ENCODE measurements around the gene RELB.
"Not testable (repeated sequence)": the region's sequence is repeated elsewhere in the genome, so short reads cannot be mapped to it uniquely, and the experiment has no call there.

RELB gene, protein sequence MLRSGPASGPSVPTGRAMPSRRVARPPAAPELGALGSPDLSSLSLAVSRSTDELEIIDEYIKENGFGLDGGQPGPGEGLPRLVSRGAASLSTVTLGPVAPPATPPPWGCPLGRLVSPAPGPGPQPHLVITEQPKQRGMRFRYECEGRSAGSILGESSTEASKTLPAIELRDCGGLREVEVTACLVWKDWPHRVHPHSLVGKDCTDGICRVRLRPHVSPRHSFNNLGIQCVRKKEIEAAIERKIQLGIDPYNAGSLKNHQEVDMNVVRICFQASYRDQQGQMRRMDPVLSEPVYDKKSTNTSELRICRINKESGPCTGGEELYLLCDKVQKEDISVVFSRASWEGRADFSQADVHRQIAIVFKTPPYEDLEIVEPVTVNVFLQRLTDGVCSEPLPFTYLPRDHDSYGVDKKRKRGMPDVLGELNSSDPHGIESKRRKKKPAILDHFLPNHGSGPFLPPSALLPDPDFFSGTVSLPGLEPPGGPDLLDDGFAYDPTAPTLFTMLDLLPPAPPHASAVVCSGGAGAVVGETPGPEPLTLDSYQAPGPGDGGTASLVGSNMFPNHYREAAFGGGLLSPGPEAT
- total RNA-seq: 101 reads per million, percentile 83 among the genes with 10 or more reads in this experiment

DNA sequence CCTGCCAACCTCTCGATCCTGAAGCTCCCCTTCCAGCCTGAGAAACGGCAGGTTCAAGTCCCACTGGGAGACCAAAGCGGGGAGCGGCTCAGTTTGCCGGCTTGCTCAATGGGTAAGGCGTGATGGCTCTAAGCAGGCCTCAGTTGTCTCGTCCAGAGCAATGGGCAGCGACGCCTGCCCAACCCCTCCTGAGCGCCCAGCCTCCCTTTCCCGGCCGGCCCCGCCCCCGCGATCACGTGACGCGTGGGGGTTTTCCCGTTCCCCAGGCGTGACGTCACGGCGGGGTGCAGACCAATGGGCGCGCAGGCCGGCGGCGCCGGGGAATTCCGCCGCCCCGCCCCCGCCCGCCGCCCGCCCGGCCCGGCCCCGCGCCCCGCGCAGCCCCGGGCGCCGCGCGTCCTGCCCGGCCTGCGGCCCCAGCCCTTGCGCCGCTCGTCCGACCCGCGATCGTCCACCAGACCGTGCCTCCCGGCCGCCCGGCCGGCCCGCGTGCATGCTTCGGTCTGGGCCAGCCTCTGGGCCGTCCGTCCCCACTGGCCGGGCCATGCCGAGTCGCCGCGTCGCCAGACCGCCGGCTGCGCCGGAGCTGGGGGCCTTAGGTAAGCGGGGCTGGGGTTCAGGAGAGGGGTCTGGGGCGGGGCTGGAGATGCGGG is at the start of gene RELB:
TSS of gene RELB (plus strand) at position 378 of the 653 bp plus-strand sequence. CDS start at position 494, 116 bp downstream.
- peak; percentile 96 for DNase-seq

GRCh38 chr19:44954278-44954648 is 47.0 kb upstream of the RELB start:
- no peak for DNase-seq

DNA sequence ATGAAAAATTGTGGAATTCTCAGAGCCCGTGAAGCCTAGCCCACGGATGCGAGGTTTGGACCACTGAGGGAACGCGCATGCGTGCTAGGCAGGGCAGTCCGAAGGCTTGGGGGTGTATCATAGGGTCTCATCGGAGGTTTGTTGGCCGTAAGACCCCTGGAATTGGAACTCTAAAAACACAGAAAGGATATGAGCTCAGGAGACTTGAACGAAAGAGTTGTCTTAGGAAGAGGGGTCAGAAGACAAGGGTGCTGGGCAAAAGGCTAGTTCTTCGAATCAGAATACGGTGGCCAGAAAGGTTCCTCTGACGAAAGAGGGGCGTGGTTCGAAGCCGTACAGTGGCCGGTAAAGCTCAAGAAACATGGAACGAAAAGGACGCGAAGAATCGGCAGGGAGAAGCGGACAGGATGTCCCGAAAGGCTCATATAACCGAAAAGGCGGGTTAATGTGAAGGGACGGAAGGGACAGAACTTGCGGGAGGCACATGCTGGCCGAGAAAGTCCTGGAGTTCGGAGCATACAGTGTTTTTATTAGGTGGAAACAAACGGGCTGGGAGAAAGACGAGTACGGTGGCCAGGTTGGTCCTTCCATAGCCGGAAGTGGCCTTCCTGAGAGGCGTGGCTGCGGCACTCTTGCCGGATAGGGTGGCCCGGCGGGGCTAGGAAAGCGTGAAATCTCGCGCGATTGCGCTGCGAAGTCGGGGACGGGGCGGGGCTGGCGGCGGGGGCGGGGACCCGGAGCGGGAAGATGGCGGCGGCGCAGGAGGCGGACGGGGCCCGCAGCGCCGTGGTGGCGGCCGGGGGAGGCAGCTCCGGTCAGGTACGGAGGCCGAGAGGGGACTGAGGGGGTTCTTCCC is 46.4 kb upstream of the RELB start, which contains the start of gene CLPTM1:
TSS of gene CLPTM1 (plus strand) at position 732 of the 856 bp plus-strand sequence. CDS start at position 748, 16 bp downstream.
- DNase-seq: peak; percentile 96

DNA sequence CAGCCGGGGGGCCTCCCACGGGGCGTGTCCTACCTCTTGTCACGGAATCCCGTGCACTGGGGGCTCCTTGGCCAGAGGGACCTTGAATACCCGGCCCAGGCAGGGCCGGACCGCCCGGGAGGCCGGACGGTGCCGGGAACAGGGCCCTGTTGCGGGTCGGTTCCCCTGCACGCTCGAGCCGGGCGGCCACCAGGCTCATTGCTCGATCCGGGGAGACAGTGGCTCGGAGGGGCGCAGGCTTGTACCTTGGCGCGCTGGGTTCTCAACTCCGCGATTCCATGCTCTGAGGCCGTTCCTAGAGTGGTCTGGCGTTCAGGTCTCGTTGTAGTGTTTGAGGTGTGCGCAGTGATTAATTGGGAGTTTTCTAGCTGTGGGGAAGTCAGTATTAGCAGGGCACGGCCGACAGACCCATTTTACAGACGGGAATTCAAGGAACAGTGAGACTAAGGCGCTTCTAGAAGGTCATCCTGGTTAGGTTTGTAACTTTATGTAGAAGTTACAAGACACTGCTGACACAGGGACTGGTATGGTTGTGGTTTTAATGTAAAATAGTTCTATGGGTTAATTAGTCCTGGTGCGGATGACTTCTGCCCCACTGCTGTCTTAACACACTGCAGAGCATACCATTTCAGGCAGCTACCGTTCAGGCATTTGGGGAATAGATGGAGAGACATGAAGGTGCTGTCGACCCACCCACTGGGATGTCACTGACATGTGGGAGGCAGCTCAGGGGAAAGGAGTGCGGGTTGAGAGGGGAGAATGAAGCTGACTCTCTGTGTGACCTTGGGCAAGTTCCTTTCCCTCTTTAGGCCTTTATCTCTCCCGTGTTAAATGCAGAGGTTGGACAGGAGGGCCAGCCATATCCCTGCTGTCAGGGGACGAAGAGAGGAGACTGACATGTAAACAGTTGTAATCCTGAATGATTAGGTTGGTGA is 45.5 kb upstream of the RELB start:
- DNase-seq: no peak

- DNase-seq: no peak
These were observed 43.7 kb upstream of the RELB start for GRCh38 chr19:44957526-44957925.

DNA sequence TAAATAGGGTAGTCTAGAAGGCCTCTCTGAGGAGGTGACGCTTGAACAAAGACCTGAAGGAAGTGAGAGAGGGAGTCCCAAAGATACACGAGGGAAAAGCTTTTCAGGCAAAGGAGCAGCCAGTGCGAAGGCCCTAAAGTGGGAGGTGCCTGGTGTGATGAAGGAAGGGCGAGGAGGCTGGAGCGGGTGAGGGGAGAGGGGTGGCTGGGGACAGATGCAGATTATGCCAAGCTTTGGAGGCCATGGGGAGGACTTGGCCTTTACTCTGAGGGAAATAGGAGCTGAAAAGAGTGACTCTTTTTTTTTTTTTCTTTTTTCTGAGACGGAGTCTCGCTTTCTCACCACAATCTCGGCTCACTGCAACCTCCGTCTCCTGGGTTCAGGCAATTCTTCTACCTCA is 43.2 kb upstream of the RELB start:
- no peak for DNase-seq

DNA sequence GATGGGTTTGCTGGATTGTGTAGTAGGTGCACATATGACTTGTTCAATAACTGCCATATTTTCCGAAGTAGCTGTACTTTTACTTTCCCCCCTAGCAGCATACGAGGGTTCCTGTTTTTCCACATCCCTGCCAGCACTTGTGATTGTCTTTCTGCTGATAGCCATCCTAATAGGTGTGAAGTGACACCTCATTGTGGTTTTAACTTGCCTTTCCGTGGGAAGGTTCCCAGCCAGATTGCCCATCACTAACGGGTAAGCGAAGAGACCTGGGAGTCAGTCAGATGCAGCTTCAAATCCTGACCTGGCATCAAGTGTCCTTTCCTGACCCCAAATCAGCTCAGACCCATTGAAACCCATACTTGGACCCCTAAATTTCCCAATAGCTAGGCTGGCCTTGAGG is 41.6 kb upstream of the RELB start:
- no peak for DNase-seq

DNA sequence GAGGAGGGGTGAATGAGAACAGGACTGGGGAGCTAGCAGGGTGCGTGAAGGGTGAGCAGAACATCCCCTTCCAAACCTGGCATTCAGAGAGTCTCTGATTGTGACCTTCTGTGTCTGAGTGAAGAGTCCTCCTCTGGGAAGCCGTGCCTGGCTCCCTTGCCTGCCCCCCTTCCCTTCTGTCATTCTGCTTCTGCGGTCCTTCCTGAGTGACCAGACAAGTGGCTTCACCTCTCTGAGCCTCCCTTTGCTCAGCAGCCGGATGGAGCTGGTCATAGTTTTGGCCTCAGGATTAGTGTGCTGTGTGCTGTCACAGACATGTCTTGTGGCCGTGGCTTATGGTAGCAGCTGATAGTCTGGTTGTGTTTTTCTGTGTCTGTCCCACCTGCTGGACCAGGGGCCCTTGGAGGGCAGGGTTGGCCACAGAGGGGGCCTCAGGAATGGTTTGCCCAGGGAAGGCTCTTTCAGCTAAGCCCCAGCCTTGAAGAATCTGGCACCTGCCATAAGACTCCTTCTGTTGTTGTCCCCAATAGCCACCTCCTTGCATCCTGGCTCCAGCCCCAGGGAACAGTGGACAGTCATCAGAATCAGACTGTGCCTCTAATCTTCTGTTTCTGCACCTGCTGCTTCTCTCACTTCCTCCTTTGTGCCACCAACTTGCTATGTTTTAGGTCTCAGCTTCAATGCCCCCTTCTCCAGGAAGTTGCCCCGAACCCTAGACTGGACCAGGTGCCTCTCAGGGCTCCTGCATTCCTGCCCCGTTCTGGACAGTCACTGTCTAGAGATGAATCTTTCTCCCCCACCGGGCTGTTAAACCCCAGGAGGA is 40.1 kb upstream of the RELB start:
- DNase-seq: no peak

GRCh38 chr19:44961821-44962220 is 39.4 kb upstream of the RELB start:
- no peak for DNase-seq

GRCh38 chr19:44968118-44968517 is 33.1 kb upstream of the RELB start:
- no peak for DNase-seq

DNA sequence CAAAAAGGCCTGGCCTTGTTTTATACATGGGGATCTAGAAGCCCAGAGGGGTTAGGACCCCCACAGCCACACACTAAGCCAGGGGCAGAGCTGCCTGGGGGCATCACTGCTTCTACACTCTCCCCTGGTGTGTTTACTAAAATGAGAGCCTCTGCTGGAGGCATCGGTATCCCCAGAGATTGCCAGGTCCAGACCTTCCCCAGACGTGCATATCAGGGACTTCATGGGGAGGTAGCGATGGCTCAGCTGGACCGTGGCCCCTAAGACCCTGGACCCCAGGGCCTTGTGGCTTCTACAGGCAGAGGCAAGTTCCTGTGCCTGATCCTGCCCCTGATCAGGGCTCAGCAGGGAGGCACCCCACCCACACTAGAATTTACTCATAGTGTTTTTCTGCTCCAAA is 32.6 kb upstream of the RELB start:
- DNase-seq: no peak

- DNase-seq: no peak
These were observed 31.8 kb upstream of the RELB start for GRCh38 chr19:44969437-44969836.

DNA sequence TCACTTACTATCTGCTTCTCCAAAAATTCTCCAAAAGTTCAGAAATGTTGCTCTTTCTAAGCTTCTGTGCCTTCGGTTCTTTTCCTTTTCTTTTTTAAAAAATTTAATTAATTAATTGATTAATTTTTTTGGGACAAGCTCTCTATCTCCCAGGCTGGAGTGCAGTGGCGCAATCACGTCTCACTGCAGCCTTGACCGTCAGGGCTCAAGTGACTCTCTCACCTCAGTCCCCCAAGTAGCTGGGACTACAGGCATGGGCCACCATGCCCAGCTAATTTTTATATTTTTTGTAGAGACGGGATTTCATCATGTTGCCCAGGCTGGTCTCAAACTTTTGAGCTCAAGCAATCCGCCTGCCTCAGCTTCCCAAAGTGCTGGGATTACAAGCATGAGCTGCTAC is 29.8 kb upstream of the RELB start:
- DNase-seq: not testable (repeated sequence)

GRCh38 chr19:44972802-44973201 is 28.5 kb upstream of the RELB start:
- no peak for DNase-seq

DNA sequence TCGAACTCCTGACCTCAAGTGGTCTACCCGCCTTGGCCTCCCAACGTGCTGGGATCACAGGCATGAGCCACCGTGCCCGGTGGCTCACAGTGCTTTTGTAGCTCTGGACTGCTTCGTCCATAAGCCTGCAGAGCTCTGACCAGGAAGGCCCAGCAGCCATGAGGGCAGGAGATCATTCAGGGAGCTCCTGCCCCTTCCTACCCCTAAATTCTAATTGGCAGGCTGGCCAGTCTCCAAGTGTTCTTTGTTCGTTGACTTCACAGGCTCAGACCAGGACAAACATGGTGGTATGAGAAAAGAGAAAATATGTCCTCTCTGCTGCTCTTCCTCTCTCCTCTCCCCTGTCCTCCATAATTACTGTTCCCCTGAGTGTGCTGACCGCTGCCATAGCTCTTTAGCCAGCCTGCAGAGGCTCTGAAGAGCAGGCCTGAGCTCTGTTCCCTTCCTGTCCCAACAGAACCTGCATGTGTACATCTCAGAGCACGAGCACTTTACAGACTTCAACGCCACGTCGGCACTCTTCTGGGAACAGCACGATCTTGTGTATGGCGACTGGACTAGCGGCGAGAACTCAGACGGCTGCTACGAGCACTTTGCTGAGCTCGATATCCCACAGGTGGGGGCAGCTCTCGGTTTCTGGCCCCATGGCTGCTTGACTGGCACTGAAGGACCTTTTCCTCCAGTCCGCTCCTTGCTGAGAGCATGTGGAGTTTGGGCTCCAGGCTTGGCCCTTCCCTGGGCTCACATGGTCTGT is 27.1 kb upstream of the RELB start:
- no peak for DNase-seq

DNA sequence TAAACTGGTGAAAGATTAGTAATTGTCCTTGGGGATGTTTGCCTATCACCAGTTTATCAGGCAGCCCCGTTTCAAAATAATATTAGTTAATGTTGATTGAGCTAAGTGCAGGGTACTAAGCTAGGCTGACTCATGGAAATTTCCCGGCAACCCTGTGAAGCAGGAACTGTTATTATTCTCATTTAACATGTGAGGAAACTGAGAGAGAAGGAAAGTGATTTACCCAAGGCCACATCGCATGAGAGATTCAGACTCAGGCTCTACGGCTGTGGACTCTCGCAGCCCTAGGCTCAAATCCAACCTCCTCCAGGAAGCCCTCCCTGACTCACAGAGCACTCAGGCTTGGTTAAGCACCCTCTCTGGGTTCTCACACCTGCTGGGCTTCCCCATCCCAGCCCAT is 26.4 kb upstream of the RELB start:
- no peak for DNase-seq

DNA sequence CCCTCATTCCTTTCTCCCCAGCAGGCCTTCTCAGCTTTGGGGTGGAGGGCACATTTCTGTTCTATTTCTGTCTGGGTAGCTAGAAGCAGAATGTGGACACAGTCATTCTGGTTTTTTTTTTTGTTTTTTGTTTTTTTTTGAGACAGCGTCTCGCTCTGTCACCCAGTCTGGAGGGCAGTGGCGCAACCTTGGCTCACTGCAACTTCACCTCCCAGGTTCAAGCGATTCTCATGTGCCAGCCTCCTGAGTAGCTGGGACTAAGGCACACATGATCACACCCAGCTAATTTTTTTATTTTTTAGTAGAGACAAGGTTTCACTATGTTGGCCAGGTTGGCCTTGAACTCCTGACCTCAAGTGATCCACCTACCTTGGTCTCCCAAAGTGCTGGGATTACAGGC is 25.8 kb upstream of the RELB start:
- no peak for DNase-seq

GRCh38 chr19:44984005-44984404 is 17.3 kb upstream of the RELB start:
- DNase-seq: no peak

DNA sequence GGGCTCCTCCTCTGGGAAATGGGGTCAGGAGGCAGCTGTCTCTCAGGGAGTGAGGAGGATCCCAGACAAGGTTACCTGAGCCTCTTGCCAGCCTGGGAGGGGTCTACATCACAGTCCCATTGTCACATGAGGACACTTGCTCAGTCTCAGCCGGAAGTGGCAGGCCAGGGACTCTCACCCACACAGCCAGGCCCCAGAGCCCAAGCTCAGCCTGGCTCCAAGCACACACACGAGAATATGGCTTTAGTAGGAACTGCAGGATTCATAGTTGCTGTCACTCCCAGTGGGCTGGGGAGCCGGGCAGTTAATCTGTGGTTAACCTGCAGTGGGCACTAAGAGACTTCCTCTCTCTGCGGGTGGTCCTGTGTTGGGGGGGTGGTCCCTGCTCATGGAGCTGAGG is 15.8 kb upstream of the RELB start:
- DNase-seq: no peak

GRCh38 chr19:44986389-44986788 is 14.9 kb upstream of the RELB start:
- DNase-seq: no peak
